Nephron (organoid): ENCODE data around the gene TBC1D17.

Experiments used
- H3K27ac Mint-ChIP-seq, 3 experiments: 2 replicates each; pipeline ENCODE4 v1.8.0; 2020; ENCODE audit warnings: mixed read lengths in 3 of 3, mild to moderate bottlenecking in 2 of 3, moderate library complexity in 1 of 3
- H3K27me3 Mint-ChIP-seq: 2 replicates; pipeline ENCODE4 v1.8.0; 2021; ENCODE audit warnings: low read depth, mild to moderate bottlenecking, moderate library complexity, mixed read lengths
- H3K36me3 Mint-ChIP-seq: 2 replicates; pipeline ENCODE4 v1.8.0; 2020; ENCODE audit warnings: low read depth, mixed read lengths
- H3K4me1 Mint-ChIP-seq: 2 replicates; pipeline ENCODE4 v1.8.0; 2020; ENCODE audit warnings: mixed read lengths
- H3K4me3 Mint-ChIP-seq, 3 experiments: 2 replicates each; pipeline ENCODE4 v1.8.0; 2020; ENCODE audit warnings: mild to moderate bottlenecking in 3 of 3, mixed read lengths in 3 of 3, moderate library complexity in 2 of 3
- H3K9me3 Mint-ChIP-seq: 2 replicates; pipeline ENCODE4 v1.8.0; 2020; ENCODE audit warnings: mixed read lengths
- TF ChIP-seq, protein P1 (sequence below), 3 experiments: fragments of 200-600 bp; sonication (generic); IDR thresholded peaks; one replicate each; pipeline ENCODE4 v1.5.0; 2021; ENCODE audit warnings: antibody characterized with exemption in 3 of 3; ENCODE audit not compliant: unreplicated experiment in 3 of 3

The TBC1D17 gene

DNA sequence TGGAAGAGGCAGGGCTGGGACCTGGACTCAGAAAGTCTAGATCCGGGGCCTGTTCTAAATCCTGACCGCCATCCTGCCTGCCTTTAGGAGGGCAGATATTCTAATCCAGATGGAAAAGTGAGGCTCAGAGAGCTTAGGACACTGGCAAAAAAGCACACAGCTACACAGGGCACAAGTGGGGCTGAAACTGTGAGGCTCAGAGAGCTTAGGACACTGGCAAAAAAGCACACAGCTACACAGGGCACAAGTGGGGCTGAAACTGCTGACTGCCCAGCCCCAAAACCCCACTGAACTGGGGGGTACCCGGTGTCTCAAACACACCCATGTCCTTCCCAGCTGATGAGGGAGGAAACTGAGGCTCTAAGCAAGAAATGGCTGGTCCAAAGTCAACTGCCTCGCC lies 2.3 kb upstream of the TBC1D17 start:
- TF ChIP-seq, protein P1, sequence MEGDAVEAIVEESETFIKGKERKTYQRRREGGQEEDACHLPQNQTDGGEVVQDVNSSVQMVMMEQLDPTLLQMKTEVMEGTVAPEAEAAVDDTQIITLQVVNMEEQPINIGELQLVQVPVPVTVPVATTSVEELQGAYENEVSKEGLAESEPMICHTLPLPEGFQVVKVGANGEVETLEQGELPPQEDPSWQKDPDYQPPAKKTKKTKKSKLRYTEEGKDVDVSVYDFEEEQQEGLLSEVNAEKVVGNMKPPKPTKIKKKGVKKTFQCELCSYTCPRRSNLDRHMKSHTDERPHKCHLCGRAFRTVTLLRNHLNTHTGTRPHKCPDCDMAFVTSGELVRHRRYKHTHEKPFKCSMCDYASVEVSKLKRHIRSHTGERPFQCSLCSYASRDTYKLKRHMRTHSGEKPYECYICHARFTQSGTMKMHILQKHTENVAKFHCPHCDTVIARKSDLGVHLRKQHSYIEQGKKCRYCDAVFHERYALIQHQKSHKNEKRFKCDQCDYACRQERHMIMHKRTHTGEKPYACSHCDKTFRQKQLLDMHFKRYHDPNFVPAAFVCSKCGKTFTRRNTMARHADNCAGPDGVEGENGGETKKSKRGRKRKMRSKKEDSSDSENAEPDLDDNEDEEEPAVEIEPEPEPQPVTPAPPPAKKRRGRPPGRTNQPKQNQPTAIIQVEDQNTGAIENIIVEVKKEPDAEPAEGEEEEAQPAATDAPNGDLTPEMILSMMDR (IDR thresholded peaks at IDR 0.05; ENCODE audit: unreplicated experiment in 3 of 3), result no peak
- no peak overlapping the region for H3K27ac Mint-ChIP-seq
- no peaks in the 10 kb centered on the region for H3K27me3 Mint-ChIP-seq
- H3K4me1 Mint-ChIP-seq, result peaks cover 14% of the 10 kb centered on the region
- H3K9me3 Mint-ChIP-seq, result no peaks in the 10 kb centered on the region
- no peak overlapping the region for H3K4me3 Mint-ChIP-seq
- H3K36me3 Mint-ChIP-seq, result peaks cover 21% of the 10 kb centered on the region

DNA sequence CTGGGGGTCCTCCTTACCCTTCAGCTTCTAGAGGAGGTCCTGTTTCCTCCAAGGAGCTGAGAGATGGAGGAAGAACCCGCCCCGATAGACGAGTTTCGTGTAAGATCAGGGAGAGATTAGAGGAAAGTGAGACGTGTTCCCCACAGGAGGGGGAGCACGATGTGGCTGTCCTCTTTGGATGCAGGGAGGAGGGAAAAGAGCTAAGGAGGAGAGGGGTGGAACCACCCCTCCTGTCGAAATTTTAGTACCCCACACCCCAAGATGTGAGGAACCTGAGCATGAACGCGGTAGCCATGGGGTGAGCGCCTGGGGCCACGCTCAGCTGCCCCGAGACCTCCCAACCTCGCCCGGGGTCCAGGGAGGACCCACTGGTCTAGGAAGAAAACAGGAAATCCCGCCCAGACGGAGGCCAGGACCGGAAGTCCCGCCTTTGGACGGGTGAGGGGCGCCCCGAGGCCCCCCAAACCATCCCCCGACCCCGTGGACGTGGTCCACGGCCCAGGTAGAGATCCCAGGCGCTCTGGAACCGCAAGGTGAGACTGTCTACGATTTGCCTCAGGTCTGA lies 1.6 kb upstream of the TBC1D17 start:
- Mint-ChIP-seq H3K4me1 (peaks cover 10% of the 10 kb centered on the region), H3K27me3 (no peaks in the 10 kb centered on the region), H3K27ac (no peak overlapping the region), H3K4me3 (no peak overlapping the region), H3K9me3 (no peaks in the 10 kb centered on the region), H3K36me3 (peaks cover 28% of the 10 kb centered on the region)
- TF ChIP-seq, protein P1 (IDR thresholded peaks at IDR 0.05; ENCODE audit: unreplicated experiment in 3 of 3), result no peak

DNA sequence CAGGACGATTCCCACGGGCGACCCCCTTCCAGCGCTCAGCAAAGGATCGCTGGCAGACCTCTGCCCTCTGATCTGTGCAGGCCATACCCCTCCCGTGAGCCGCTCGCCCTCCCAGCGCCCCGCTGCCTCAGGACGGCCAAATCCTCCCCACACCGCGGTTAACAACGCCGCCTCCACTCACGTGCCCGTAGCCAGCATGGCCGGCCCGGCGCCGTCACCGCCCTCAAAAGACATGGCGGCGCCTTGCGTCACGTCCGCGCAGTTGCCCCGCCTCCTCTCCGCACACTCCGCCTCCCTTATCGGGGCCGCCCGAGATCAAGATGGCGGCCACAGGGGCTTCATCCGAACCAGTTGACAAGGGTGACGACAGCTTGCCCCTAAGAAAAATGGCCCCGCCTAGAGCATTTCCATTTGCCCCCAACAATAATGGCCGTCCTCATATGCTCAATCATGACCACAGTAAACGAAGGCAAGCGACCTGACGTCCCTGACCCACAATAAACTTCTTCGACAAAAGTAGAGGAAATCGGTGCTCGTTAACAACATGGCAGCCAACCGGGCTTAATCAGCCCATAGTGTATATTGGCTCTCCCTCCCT lies 981 bp upstream of the TBC1D17 start:
- H3K9me3 Mint-ChIP-seq, result no peaks in the 10 kb centered on the region
- H3K4me1 Mint-ChIP-seq, result peaks cover 10% of the 10 kb centered on the region
- peaks cover 33% of the 10 kb centered on the region for H3K36me3 Mint-ChIP-seq
- H3K4me3 Mint-ChIP-seq, result no peak overlapping the region
- H3K27ac Mint-ChIP-seq, result no peak overlapping the region
- TF ChIP-seq, protein P1 (IDR thresholded peaks at IDR 0.05; ENCODE audit: unreplicated experiment in 3 of 3), result no peak
- no peaks in the 10 kb centered on the region for H3K27me3 Mint-ChIP-seq

DNA sequence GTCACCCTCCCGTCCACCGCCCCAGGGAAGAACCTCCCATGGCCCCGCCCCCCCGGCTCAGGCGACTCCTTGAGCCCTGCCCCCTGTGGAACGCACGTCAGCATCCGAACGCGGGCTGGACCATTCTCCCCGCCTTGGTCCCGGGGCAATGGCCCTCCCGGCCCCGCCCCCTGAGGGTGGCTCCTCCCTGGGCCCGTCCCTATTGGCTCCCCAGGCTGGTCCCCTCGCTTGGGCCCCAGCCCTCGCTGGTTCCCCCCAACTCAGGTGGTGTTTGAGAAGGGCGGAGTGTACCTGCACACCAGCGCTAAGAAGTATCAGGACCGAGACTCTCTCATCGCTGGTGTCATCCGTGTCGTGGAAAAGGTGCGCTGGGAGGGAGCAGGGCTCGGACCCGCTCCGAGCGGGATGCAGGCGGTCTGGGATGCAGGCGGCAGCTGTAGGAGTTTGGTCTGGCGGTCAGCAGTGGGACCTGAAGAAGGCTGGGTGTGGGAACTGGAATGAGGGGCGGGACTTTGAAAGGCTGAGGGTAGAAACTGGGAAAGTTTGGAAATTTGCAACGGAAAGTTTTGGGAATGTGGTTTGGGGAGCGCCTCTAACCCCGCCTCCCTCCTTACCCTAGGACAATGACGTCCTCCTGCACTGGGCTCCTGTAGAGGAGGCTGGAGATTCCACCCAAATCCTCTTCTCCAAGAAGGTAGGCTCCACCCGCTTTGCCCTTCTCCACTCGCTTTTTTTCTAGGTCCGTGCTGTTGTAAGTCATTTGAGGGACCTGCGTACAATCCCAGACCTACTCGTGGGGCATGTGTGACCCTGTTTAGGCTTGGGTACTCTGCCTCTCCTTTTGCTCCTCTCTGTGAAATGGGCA lies 609 bp downstream of the TBC1D17 start:
- no peaks in the 10 kb centered on the region for H3K27me3 Mint-ChIP-seq
- H3K9me3 Mint-ChIP-seq, result no peaks in the 10 kb centered on the region
- H3K4me1 Mint-ChIP-seq, result peaks cover 4% of the 10 kb centered on the region
- H3K4me3 Mint-ChIP-seq, result no peak overlapping the region
- no peak overlapping the region for H3K27ac Mint-ChIP-seq
- TF ChIP-seq, protein P1 (IDR thresholded peaks at IDR 0.05; ENCODE audit: unreplicated experiment in 3 of 3), result no peak
- H3K36me3 Mint-ChIP-seq, result peaks cover 41% of the 10 kb centered on the region

DNA sequence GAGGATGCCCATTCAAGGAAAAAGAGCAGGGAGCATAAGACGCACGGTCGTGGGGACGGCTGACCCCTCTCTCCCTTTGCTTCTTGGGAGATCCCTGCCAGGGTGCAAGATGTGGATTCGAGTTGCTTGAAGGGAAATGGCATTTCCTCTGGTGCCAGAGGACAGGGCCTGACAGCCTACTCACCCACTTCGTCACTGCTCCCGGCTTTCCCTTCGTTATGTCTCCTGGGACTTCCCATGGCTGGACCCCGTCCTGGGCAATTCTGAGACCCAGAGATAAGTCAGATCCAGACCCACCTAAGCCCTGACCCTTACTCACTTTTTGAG lies 1.2 kb downstream of the TBC1D17 start:
- Mint-ChIP-seq H3K36me3 (peaks cover 47% of the 10 kb centered on the region), H3K27me3 (no peaks in the 10 kb centered on the region), H3K9me3 (no peaks in the 10 kb centered on the region), H3K4me1 (peaks cover 4% of the 10 kb centered on the region), H3K27ac (no peak overlapping the region), H3K4me3 (no peak overlapping the region)
- TF ChIP-seq, protein P1 (IDR thresholded peaks at IDR 0.05; ENCODE audit: unreplicated experiment in 3 of 3), result no peak
